GM12878 (cell line): Measurements from ENCODE around the gene NRXN3. TPM values are rescaled to one million over a fixed set of nuclear protein-coding genes. Genes with fewer than 3 reads are reported as not detected.

Experiments
- ATAC-seq: fragments of 200-7000 bp; cut with Tn5 transposase; 3 replicates; pipeline ENCODE4 v1.9.1; 2020; ENCODE audit warnings: mild to moderate bottlenecking, moderate library complexity
- BruUV-seq: library from RNA; stranded (reverse); fragments of 400-500 nt; replicated peaks from 2 replicates; lab custom pipeline; 2021; lab: Mats Ljungman, UMichigan
- CTCF ChIA-PET: fragments of 300-600 bp; sonication (Branson Sonifier 250); formaldehyde crosslinking; extraction: SDS; loops from one replicate; lab custom pipeline; 2021; ENCODE audit warnings: inconsistent platforms; lab: Yijun Ruan, JAX
- POLR2A ChIA-PET: fragments of 350-600 bp; formaldehyde crosslinking; extraction: SDS; loops from one replicate; lab custom pipeline; 2021; ENCODE audit warnings: inconsistent platforms; lab: Charles Lee
- RAD21 ChIA-PET: fragments of 300-600 bp; sonication (Branson Sonifier 250); formaldehyde crosslinking; loops from one replicate; lab custom pipeline; 2023; ENCODE audit warnings: antibody characterized with exemption; ENCODE audit not compliant: unreplicated experiment; lab: Charles Lee
- SMC1A ChIA-PET: fragments of 300-600 bp; sonication (Branson Sonifier 250); formaldehyde crosslinking; loops from one replicate; lab custom pipeline; 2023; ENCODE audit not compliant: unreplicated experiment, uncharacterized antibody; lab: Charles Lee
- DNase-seq: peaks from one replicate; pipeline ENCODE4 v3.0.0-alpha.2; 2011; ENCODE audit warnings: low read depth, low spot score
- FAIRE-seq: peaks from 3 replicates; lab custom pipeline; 2011; peaks lifted over from hg19 to GRCh38; lab: Jason Lieb, UNC
- H2AFZ ChIP-seq: 2 replicates; pipeline ENCODE4 v1.6.0; 2011; ENCODE audit warnings: low read depth, low read length, control low read depth; ENCODE audit not compliant: control insufficient read depth
- H3K27ac ChIP-seq: 2 replicates; pipeline ENCODE4 v1.5.1; 2011; ENCODE audit warnings: control low read depth; ENCODE audit not compliant: control insufficient read depth, insufficient read depth
- H3K27me3 ChIP-seq, 2 experiments: replicated peaks in 1 of 2; 2 replicates each; pipeline versions ENCODE4 v1.6.0 to v1.6.1; 2011; ENCODE audit warnings: low read length in 1 of 2; ENCODE audit not compliant: control insufficient read depth in 2 of 2, insufficient read depth in 2 of 2
- H3K36me3 ChIP-seq, 2 experiments: 2 replicates each; pipeline ENCODE4 v1.5.1; 2011; ENCODE audit warnings: low read length in 1 of 2; ENCODE audit not compliant: control insufficient read depth in 2 of 2, insufficient read depth in 2 of 2
- H3K4me1 ChIP-seq: 2 replicates; pipeline ENCODE4 v1.6.1; 2011; ENCODE audit warnings: mild to moderate bottlenecking, low read length, moderate library complexity, mixed read lengths; ENCODE audit not compliant: control insufficient read depth, insufficient read depth
- H3K4me2 ChIP-seq: 2 replicates; pipeline ENCODE4 v1.6.0; 2011; ENCODE audit warnings: control low read depth; ENCODE audit not compliant: control insufficient read depth, insufficient read depth
- H3K4me3 ChIP-seq: fragments of 200-600 bp; sonication (generic); 2 replicates; pipeline ENCODE4 v1.5.1; 2016
- H3K79me2 ChIP-seq: 2 replicates; pipeline ENCODE4 v1.6.0; 2011; ENCODE audit warnings: low read length; ENCODE audit not compliant: control insufficient read depth, insufficient read depth
- H3K9ac ChIP-seq: 2 replicates; pipeline ENCODE4 v1.8.0; 2011; ENCODE audit warnings: low read length, control low read depth, mixed read lengths; ENCODE audit not compliant: control insufficient read depth, insufficient read depth
- H3K9me3 ChIP-seq: replicated peaks from 3 replicates; pipeline ENCODE4 v1.5.1; 2011; ENCODE audit warnings: mild to moderate bottlenecking, low read length; ENCODE audit not compliant: control insufficient read depth, insufficient read depth
- H4K20me1 ChIP-seq: 2 replicates; pipeline ENCODE4 v1.6.0; 2011; ENCODE audit not compliant: control insufficient read depth, insufficient read depth
- ATF2 ChIP-seq: IDR thresholded peaks from 2 replicates; pipeline ENCODE4 v1.6.1; 2012; ENCODE audit warnings: low read length, inconsistent platforms
- BACH1 ChIP-seq: fragments of 450-650 bp; IDR thresholded peaks from 2 replicates; pipeline ENCODE4 v1.6.1; 2017; ENCODE audit warnings: mild to moderate bottlenecking, borderline replicate concordance
- CHD1 ChIP-seq: IDR thresholded peaks from 2 replicates; pipeline ENCODE4 v1.6.1; 2012; ENCODE audit warnings: low read depth, low read length, improper control_type of control experiment
- CREM ChIP-seq: IDR thresholded peaks from 2 replicates; pipeline ENCODE4 v1.6.1; 2014; ENCODE audit warnings: antibody characterized with exemption, low read depth
- JUND ChIP-seq: IDR thresholded peaks from 2 replicates; pipeline ENCODE4 v1.6.1; 2012; ENCODE audit warnings: low read depth, mild to moderate bottlenecking, low read length, improper control_type of control experiment, moderate library complexity
- MEF2B ChIP-seq: fragments of 450-650 bp; IDR thresholded peaks from 2 replicates; pipeline ENCODE4 v1.6.1; 2018; ENCODE audit warnings: mild to moderate bottlenecking, moderate library complexity; ENCODE audit not compliant: partially characterized antibody, poor library complexity, severe bottlenecking
- MTA3 ChIP-seq: IDR thresholded peaks from 2 replicates; pipeline ENCODE4 v1.6.1; 2012; ENCODE audit warnings: low read length, inconsistent platforms, borderline replicate concordance
- NFYB ChIP-seq: IDR thresholded peaks from 2 replicates; pipeline ENCODE4 v1.6.1; 2011; ENCODE audit warnings: low read depth, mild to moderate bottlenecking, low read length, improper control_type of control experiment, moderate library complexity; ENCODE audit not compliant: insufficient read depth
- PAX5 ChIP-seq: IDR thresholded peaks from 2 replicates; pipeline ENCODE4 v1.6.1; 2011; ENCODE audit warnings: low read depth, low read length, borderline replicate concordance
- PRDM15 ChIP-seq: fragments of 450-650 bp; formaldehyde crosslinking; IDR thresholded peaks from 2 replicates; pipeline ENCODE4 v1.4.0; 2020; ENCODE audit warnings: mild to moderate bottlenecking, moderate library complexity
- RB1 ChIP-seq: fragments of 450-650 bp; formaldehyde crosslinking; IDR thresholded peaks from 2 replicates; pipeline ENCODE4 v1.6.1; 2017; ENCODE audit warnings: mild to moderate bottlenecking, borderline replicate concordance
- SMAD5 ChIP-seq: IDR thresholded peaks from 2 replicates; pipeline ENCODE4 v1.6.1; 2016; ENCODE audit warnings: antibody characterized with exemption, low read depth
- SP1 ChIP-seq: IDR thresholded peaks from one replicate; pipeline ENCODE4 v1.6.1; 2011; ENCODE audit warnings: low read depth, low read length
- YY1 ChIP-seq: IDR thresholded peaks from 2 replicates; pipeline ENCODE4 v1.6.1; 2011; ENCODE audit warnings: low read depth, mild to moderate bottlenecking, low read length
- WGBS: methylation state at CpG from one replicate; pipeline ENCODE4 v1.1.6; 2016; ENCODE audit warnings: low lambda C conversion rate; ENCODE audit not compliant: insufficient replicate concordance, insufficient coverage; ENCODE audit errors: missing lambda C conversion rate; 5-methylcytosine and 5-hydroxymethylcytosine counted together
- in situ Hi-C: fragments of 300-500 bp; cut with MboI; formaldehyde crosslinking; loops from 9 replicates; pipeline ENCODE4 v1.14.3; 2018; ENCODE audit warnings: mixed read lengths
- intact Hi-C: fragments of 100-400 bp; cut with micrococcal nuclease; formaldehyde crosslinking; loops from one replicate; pipeline ENCODE4 v1.14.2; 2022; ENCODE audit not compliant: unreplicated experiment
- polyA plus RNA-seq, 11 experiments: library from polyadenylated mRNA; depleted of rRNA in 4 of 11; unstranded in 6 of 11; stranded (reverse) in 5 of 11; fragments of >200 nt; fragmentation: Nextera tagmentation in 4 of 11; fragmentation: Illumina TruSeq in 1 of 11; extraction: Ambion mirVana in 4 of 11; extraction: Trizol in 1 of 11; gene quantifications; 1 replicate in 1 of 11; 2 replicates in 10 of 11; pipeline versions ENCODE4 v1.2.1 to v1.2.3, GENCODE V29; 2011 to 2016; ENCODE audit warnings: inconsistent platforms in 2 of 11, missing spikeins in 2 of 11, low read depth in 1 of 11
- total RNA-seq, 4 experiments: library from RNA; depleted of rRNA in 3 of 4; stranded (reverse); fragments of >200 nt in 3 of 4; fragmentation: Illumina TruSeq in 1 of 4; extraction: Trizol in 1 of 4; gene quantifications; 2 replicates each; pipeline versions ENCODE4 v1.2.1 to v1.2.3, GENCODE V29; 2013 to 2021
- TF ChIP-seq, protein P1 (sequence below), 3 experiments: IDR thresholded peaks in 2 of 3; conservative IDR thresholded peaks in 1 of 3; 2 replicates each; pipeline ENCODE4 v1.5.1; 2011; ENCODE audit warnings: low read depth in 3 of 3, low read length in 3 of 3, mild to moderate bottlenecking in 3 of 3, control low read depth in 2 of 3, moderate library complexity in 2 of 3, inconsistent platforms in 1 of 3, mixed read lengths in 1 of 3; ENCODE audit not compliant: control insufficient read depth in 2 of 3, insufficient read depth in 1 of 3; ENCODE audit errors: extremely low read depth in 1 of 3

NRXN3 gene
- total and polyA plus RNA-seq, 10 of the 15 experiments (the other 5 are each of a cell fraction or from before 2014, with no cell fraction given), result 0.52 to 3.3 (median 1.4) TPM

GRCh38 chr14:79325071-79325470 is 1154.9 kb downstream of the NRXN3 start:
- in situ Hi-C loops, result no loop called here
- no peak for FAIRE-seq
- DNase-seq, result no peak

More at GRCh38 chr14:79325071-79325470, 1154.9 kb downstream of the NRXN3 start:
- Histone ChIP-seq H2AFZ (no peak overlapping the region), H3K9ac (no peak overlapping the region), H3K4me1 (no peaks in the 10 kb centered on the region), H3K9me3 (no peaks in the 10 kb centered on the region; the same call in 2 of the 3 replicates), H3K4me2 (no peak overlapping the region), H3K79me2 (no peaks in the 10 kb centered on the region), H3K27me3 (no peaks in the 10 kb centered on the region), H4K20me1 (no peaks in the 10 kb centered on the region), H3K27ac (no peak overlapping the region), H3K36me3 (no peaks in the 10 kb centered on the region), H3K4me3 (no peak overlapping the region)
- ChIA-PET CTCF (interaction anchor here (0.6 kb wide), 1 partner anchor 273 kb away, joined by 3 read pairs; no protein-coding TSS in a partner anchor), POLR2A (no interaction called here), SMC1A (no interaction called here), RAD21 (no interaction called here)
- ATAC-seq, result no peak
- no peak for TF ChIP-seq PRDM15 (CRISPR knock-in tag)
- no peak for TF ChIP-seq BACH1
- TF ChIP-seq SP1, result no peak
- TF ChIP-seq MEF2B, result no peak
- TF ChIP-seq JUND, result no peak
- TF ChIP-seq NFYB, result no peak
- TF ChIP-seq CHD1, result no peak
- TF ChIP-seq ATF2, result no peak
- no peak for TF ChIP-seq PAX5
- no peak for TF ChIP-seq MTA3
- no peak for TF ChIP-seq CREM
- no peak for TF ChIP-seq RB1
- no peak for TF ChIP-seq SMAD5
- TF ChIP-seq, protein P1, sequence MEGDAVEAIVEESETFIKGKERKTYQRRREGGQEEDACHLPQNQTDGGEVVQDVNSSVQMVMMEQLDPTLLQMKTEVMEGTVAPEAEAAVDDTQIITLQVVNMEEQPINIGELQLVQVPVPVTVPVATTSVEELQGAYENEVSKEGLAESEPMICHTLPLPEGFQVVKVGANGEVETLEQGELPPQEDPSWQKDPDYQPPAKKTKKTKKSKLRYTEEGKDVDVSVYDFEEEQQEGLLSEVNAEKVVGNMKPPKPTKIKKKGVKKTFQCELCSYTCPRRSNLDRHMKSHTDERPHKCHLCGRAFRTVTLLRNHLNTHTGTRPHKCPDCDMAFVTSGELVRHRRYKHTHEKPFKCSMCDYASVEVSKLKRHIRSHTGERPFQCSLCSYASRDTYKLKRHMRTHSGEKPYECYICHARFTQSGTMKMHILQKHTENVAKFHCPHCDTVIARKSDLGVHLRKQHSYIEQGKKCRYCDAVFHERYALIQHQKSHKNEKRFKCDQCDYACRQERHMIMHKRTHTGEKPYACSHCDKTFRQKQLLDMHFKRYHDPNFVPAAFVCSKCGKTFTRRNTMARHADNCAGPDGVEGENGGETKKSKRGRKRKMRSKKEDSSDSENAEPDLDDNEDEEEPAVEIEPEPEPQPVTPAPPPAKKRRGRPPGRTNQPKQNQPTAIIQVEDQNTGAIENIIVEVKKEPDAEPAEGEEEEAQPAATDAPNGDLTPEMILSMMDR (IDR thresholded peaks at IDR 0.05 in 2 of 3, conservative IDR thresholded peaks at IDR 0.05 in 1 of 3; ENCODE audit: control insufficient read depth in 2 of 3, extremely low read depth in 1 of 3, insufficient read depth in 1 of 3, low read depth in 3 of 3, low read length in 3 of 3), result no peak
- no peak for TF ChIP-seq YY1
- intact Hi-C loops, result no loop called here
- no TSS peak for BruUV-seq
- 18% methylated on average over 2 of the region's 2 CpGs for WGBS
